ENCODE results near the gene LYPD6. TPM values are rescaled to one million over a fixed set of nuclear protein-coding genes. Genes with fewer than 3 reads are reported as not detected.

The LYPD6 gene
- total and polyA plus RNA-seq, 2 donors (not counting 3 experiments of a cell fraction or from before 2014, with no cell fraction given): 3.0 to 4.0 TPM

GRCh38 chr2:149394864-149395263 lies 64.5 kb downstream of the LYPD6 start:
- Histone ChIP-seq H3K27me3 (ENCODE audit: control insufficient read depth in 2 of 2, insufficient read depth in 2 of 2, low read length in 2 of 2) (no peaks in the 10 kb centered on the region), H3K27ac (ENCODE audit: insufficient read depth, low read depth, low read length) (no peak overlapping the region), H3K4me2 (ENCODE audit: insufficient read depth, low read length) (no peak overlapping the region), H3K9me1 (replicated peaks; ENCODE audit: control insufficient read depth, extremely low read depth, insufficient read depth, low read length) (no peaks in the 10 kb centered on the region), H3K9ac (replicated peaks; ENCODE audit: extremely low read depth, insufficient read depth, low read length) (no peak overlapping the region), H2AFZ (ENCODE audit: low read depth, low read length) (peak overlapping the region; percentile 6), H3K9me3 (replicated peaks; ENCODE audit: control insufficient read depth, insufficient read depth, low read length) (no peaks in the 10 kb centered on the region), H3K4me1 (ENCODE audit: control insufficient read depth, extremely low read depth, insufficient read depth, low read length) (peaks cover 4% of the 10 kb centered on the region), H3K36me3 (ENCODE audit: control insufficient read depth in 2 of 2, extremely low read depth in 1 of 2, insufficient read depth in 2 of 2, low read length in 2 of 2) (no peaks in the 10 kb centered on the region), H3K4me3 (replicated peaks in 1 of 3; ENCODE audit: insufficient read depth in 1 of 3, low read depth in 1 of 3, low read length in 3 of 3) (no peak overlapping the region), H3K79me2 (ENCODE audit: control insufficient read depth, insufficient read depth, low read length) (no peaks in the 10 kb centered on the region), H4K20me1 (replicated peaks; ENCODE audit: control insufficient read depth, extremely low read depth, insufficient read depth, low read length) (no peaks in the 10 kb centered on the region)
- CTCF ChIA-PET: no interaction called here
- TF ChIP-seq CTCF (IDR thresholded peaks at IDR 0.05; ENCODE audit: extremely low read depth in 1 of 2, insufficient read depth in 1 of 2, low read depth in 1 of 2, low read length in 2 of 2): no peak
- TF ChIP-seq JUN (IDR thresholded peaks at IDR 0.05; ENCODE audit: borderline replicate concordance, insufficient read depth, insufficient read length, low read depth): no peak
- no peak for TF ChIP-seq EZH2 (IDR thresholded peaks at IDR 0.05; ENCODE audit: borderline replicate concordance, low read depth, low read length, severe bottlenecking)
- no peak for TF ChIP-seq POLR2A (IDR thresholded peaks at IDR 0.05; ENCODE audit: low read depth, low read length)
- TF ChIP-seq POLR2AphosphoS5 (IDR thresholded peaks at IDR 0.05; ENCODE audit: insufficient read depth, low read depth, low read length): no peak
- no peak for TF ChIP-seq MAX (IDR thresholded peaks at IDR 0.05; ENCODE audit: insufficient read depth, insufficient read length)
- TF ChIP-seq GATA2 (IDR thresholded peaks at IDR 0.05; ENCODE audit: insufficient read depth, insufficient read length, low read depth, low read length): no peak
- no peak for TF ChIP-seq MYC (IDR thresholded peaks at IDR 0.05; ENCODE audit: low read depth, low read length)
- TF ChIP-seq FOS (IDR thresholded peaks at IDR 0.05; ENCODE audit: borderline replicate concordance, insufficient read depth, low read length): no peak
- FAIRE-seq (peak; percentile 48), DNase-seq (ENCODE audit: low read depth, low spot score) (peak; percentile 32)
- POLR2A ChIA-PET: no interaction called here
- BruUV-seq (replicated peaks): no TSS peak
- intact Hi-C loops (cut with micrococcal nuclease): no loop called here
- dilution Hi-C loops (cut with MboI; ENCODE audit: extremely low pct_ligation_motif_present, low sequenced_read_pairs): no loop called here

All from endothelial cell of umbilical vein (primary cell).